Heart left ventricle (tissue), 16 donors: ENCODE data around the gene RNF38. TPM values are rescaled to one million over a fixed set of nuclear protein-coding genes. Genes with fewer than 3 reads are reported as not detected.

ENCODE experiments used
- ATAC-seq, 4 donors: fragments of 200-7000 bp; cut with Tn5 transposase; one replicate each; pipeline ENCODE4 v1.9.1; 2020 to 2022; ENCODE audit warnings: moderate library complexity in 4 of 4, mild to moderate bottlenecking in 3 of 4, moderate number of reproducible peaks in 1 of 4
- DNase-seq, 5 donors: peaks; one replicate each; pipeline ENCODE4 v3.0.0-alpha.2; 2020
- H3K27ac ChIP-seq, 12 donors: fragments of 200-600 bp; sonication (generic) in 4 of 12; one replicate each; pipeline versions ENCODE4 v1.5.0 to v1.8.0; 2016 to 2022; ENCODE audit warnings: mild to moderate bottlenecking in 2 of 12
- H3K27me3 ChIP-seq, 9 donors: fragments of 200-600 bp; sonication (generic) in 2 of 9; one replicate each; pipeline versions ENCODE4 v1.5.1 to v1.8.0; 2016 to 2022; ENCODE audit warnings: mild to moderate bottlenecking in 3 of 9
- H3K36me3 ChIP-seq, 9 donors: fragments of 200-600 bp; sonication (generic) in 2 of 9; one replicate each; pipeline versions ENCODE4 v1.5.0 to v1.8.0; 2018 to 2022; ENCODE audit warnings: mild to moderate bottlenecking in 2 of 9
- H3K4me1 ChIP-seq, 12 donors: fragments of 200-600 bp; sonication (generic) in 4 of 12; one replicate each; pipeline versions ENCODE4 v1.5.0 to v1.8.0; 2016 to 2022; ENCODE audit warnings: mild to moderate bottlenecking in 3 of 12
- H3K4me3 ChIP-seq, 12 donors: fragments of 200-600 bp; sonication (generic) in 4 of 12; one replicate each; pipeline versions ENCODE4 v1.5.0 to v1.8.0; 2017 to 2022; ENCODE audit warnings: mild to moderate bottlenecking in 9 of 12, moderate library complexity in 4 of 12
- H3K9me3 ChIP-seq, 12 donors: fragments of 200-600 bp; sonication (generic) in 4 of 12; one replicate each; pipeline versions ENCODE4 v1.5.0 to v1.8.0; 2016 to 2022; ENCODE audit warnings: mild to moderate bottlenecking in 1 of 12
- CTCF ChIP-seq, 12 donors: fragments of 200-600 bp; sonication (generic) in 4 of 12; IDR thresholded peaks; one replicate each; pipeline versions ENCODE4 v1.5.0 to v1.8.0; 2018 to 2022; ENCODE audit warnings: antibody characterized with exemption in 12 of 12, mild to moderate bottlenecking in 5 of 12
- POLR2A ChIP-seq, 2 donors: fragments of 450-650 bp; IDR thresholded peaks; one replicate each; pipeline ENCODE4 v1.6.1; 2017; ENCODE audit warnings: antibody characterized with exemption in 2 of 2, mild to moderate bottlenecking in 2 of 2, moderate library complexity in 2 of 2
- WGBS, 4 donors: extraction: QIAGEN DNeasy Blood & Tissue Kit in 2 of 4; methylation state at CpG; one replicate each; pipeline versions ENCODE4 v1.1.5 to v1.1.7; 2013 to 2018; 5-methylcytosine and 5-hydroxymethylcytosine counted together
- intact Hi-C, 10 donors: fragments of 100-400 bp; cut with DNase I; formaldehyde crosslinking; loops; one replicate each; pipeline versions ENCODE4 v1.11.1 to v1.14.2; 2022
- polyA plus RNA-seq, 2 donors: library from polyadenylated mRNA; stranded (reverse); fragments of 200-250 nt; gene quantifications; one replicate each; pipeline ENCODE4 v1.2.3, GENCODE V29; 2013
- total RNA-seq, 9 donors: library from RNA; depleted of rRNA in 2 of 9; stranded (reverse); fragments of >200 nt in 2 of 9; fragmentation: NEBNext Ultra II Directional in 3 of 9; extraction: Animal tissue kit (Norgen Biotek cat#: 25700) in 3 of 9; gene quantifications; one replicate each; pipeline versions ENCODE4 v1.1.0 to v1.2.4, GENCODE V29; 2016 to 2023
- donor health status: ischemic (EF 13 %, LVEDD 7.1; RV severe dilation, severe dysfunction).
- donor health status: healthy with polysubstance abuse.
- donor health status: DM: no; HTN: yes; CAD: no.
- donor health status: DM: no; HTN: no; CAD: no.
- donor health status: ischemic (EF 25% LVEDD 6.9; RV normal size, moderate dysfunction).
- donor health status: ischemic (EF 25% LVEDD 5.7; RV mildly dilated, moderate dysfunction).
- donor health status: healthy.
- donor health status: DM: yes; HTN: yes; CAD: no.
- donor health status: ischemic (EF 35%, LVEDD 5.7; RV mildly dilated, moderate dysfunction).
- donor health status: nonischemic (EF 11% LVEDD 7.7; RV severe dilation, severe dysfunction).
- donor health status: DM: yes; HTN: yes; CAD: no.
- donor health status: PGD.
- donor health status: ischemic (EF 29% LVEDD 5.4; RV normal size, mild dysfunction).
- donor health status: nonischemic (EF 23%, LVEDD 6.1; RV moderate dilation, normal function).

The RNF38 gene
- total and polyA plus RNA-seq, 11 donors, result 6.0 to 49.0 (median 30.2) TPM

DNA sequence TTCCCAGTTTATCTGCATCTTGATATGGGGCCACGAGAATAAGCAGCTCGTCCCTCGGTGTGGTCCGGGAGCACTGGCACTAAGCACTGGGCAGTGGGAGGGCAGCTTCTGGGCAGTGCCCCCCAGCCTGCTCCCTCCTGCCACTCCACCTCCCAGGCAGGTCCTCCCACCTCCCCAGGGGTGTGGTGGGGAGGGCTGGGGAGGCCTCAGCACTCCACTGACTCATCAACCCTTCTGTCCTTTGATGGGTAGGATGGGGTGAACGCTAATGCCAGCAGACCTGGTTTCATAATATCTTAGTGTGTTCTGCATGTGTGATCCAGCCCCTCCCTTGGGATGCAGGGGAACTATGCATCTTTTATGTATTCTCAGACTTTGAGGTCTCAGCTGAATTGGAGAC, 79.6 kb downstream of the RNF38 start:
- intact Hi-C loops, result loop anchor here in 5 of 10 donors (10.0 kb wide), 4 partner anchors 66 to 366 kb away; partner anchors contain the start of genes GNE (in 1 of the 5) and OR2S2 (in 1 of the 5)
- DNase-seq (no peak), ATAC-seq (no peak)

GRCh38 chr9:36319806-36320205, 80.3 kb downstream of the RNF38 start:
- Histone ChIP-seq H3K9me3 (peaks cover 0 to 2% (median 0%) of the 10 kb centered on the region in 12 donors), H3K36me3 (no peaks in the 10 kb centered on the region), H3K27me3 (no peaks in the 10 kb centered on the region), H3K4me3 (no peak overlapping the region), H3K4me1 (peaks cover 0 to 8% (median 0%) of the 10 kb centered on the region in 12 donors), H3K27ac (no peak overlapping the region)
- intact Hi-C loops, result loop anchor here in 5 of 10 donors (10.0 kb wide), 4 partner anchors 65 to 365 kb away; partner anchors contain the start of genes GNE (in 1 of the 5) and OR2S2 (in 1 of the 5)
- TF ChIP-seq POLR2A (IDR thresholded peaks at IDR 0.05) (no peak), CTCF (IDR thresholded peaks at IDR 0.05) (no peak)
- DNase-seq (no peak), ATAC-seq (no peak)
- WGBS, 4 donors, result 82 to 90% (median 86%) methylated on average over 6 of the region's 6 CpGs

More for the DNA sequence above, 79.6 kb downstream of the RNF38 start:
- Histone ChIP-seq H3K27me3 (no peaks in the 10 kb centered on the region), H3K36me3 (no peaks in the 10 kb centered on the region), H3K4me1 (peaks cover 0 to 8% (median 0%) of the 10 kb centered on the region in 12 donors), H3K4me3 (no peak overlapping the region), H3K9me3 (peaks cover 0 to 2% (median 0%) of the 10 kb centered on the region in 12 donors), H3K27ac (no peak overlapping the region)
- TF ChIP-seq CTCF (IDR thresholded peaks at IDR 0.05) (no peak), POLR2A (IDR thresholded peaks at IDR 0.05) (no peak)
- WGBS, 4 donors, result 56 to 77% (median 63%) methylated on average over 5 of the region's 5 CpGs

- intact Hi-C loops, result loop anchor here in 1 of 10 donors (10.0 kb wide), 1 partner anchor 214 kb away; no protein-coding TSS in a partner anchor
- Histone ChIP-seq H3K4me3 (no peak overlapping the region), H3K4me1 (peaks cover 0 to 8% (median 0%) of the 10 kb centered on the region in 12 donors), H3K27ac (no peak overlapping the region), H3K9me3 (peaks cover 0 to 2% (median 0%) of the 10 kb centered on the region in 12 donors), H3K36me3 (no peaks in the 10 kb centered on the region), H3K27me3 (no peaks in the 10 kb centered on the region)
- TF ChIP-seq POLR2A (IDR thresholded peaks at IDR 0.05) (no peak), CTCF (IDR thresholded peaks at IDR 0.05) (no peak)
- DNase-seq (no peak), ATAC-seq (no peak)
- 81 to 87% (median 86%) methylated on average over 7 of the region's 7 CpGs for WGBS, 4 donors
Observed at GRCh38 chr9:36319183-36319582, 80.9 kb downstream of the RNF38 start.

DNA sequence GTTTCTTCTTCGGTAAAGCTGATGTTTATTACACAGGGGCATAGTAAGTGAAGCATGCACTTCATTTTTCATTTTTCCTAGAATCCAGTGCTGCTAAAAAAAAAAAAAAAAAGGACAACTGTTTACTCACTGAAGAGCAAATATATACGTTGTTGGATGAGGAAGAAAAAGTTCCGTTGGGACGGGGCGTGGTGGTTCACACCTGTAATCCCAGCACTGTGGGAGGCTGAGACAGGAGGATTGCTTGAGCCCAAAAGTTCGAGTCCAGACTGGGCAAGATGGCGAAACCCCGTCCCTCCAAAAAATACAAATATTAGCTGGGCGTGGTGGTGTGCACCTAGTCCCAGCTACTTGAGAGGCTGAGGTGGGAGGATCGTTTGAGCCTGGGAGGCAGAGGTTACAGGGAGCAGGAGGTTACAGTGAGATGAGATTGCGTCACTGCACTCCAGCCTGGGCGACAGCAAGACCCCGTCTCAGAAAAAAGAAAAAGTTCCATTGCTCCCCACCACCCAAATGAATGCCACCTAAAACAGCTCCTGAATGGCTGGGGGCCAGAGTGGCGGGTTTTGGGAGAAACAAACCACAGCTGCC, 81.8 kb downstream of the RNF38 start:
- H3K27me3 ChIP-seq, result no peaks in the 10 kb centered on the region
- WGBS, 4 donors, result 80 to 88% (median 82%) methylated on average over 14 of the region's 14 CpGs

More for the DNA sequence above, 81.8 kb downstream of the RNF38 start:
- H3K36me3 ChIP-seq, result no peaks in the 10 kb centered on the region
- no peak for DNase-seq
- no peak overlapping the region for H3K27ac ChIP-seq
- no peak overlapping the region for H3K4me3 ChIP-seq
- peaks cover 0 to 2% (median 0%) of the 10 kb centered on the region in 12 donors for H3K9me3 ChIP-seq
- TF ChIP-seq POLR2A (IDR thresholded peaks at IDR 0.05), result no peak
- no peak for TF ChIP-seq CTCF (IDR thresholded peaks at IDR 0.05)
- intact Hi-C loops, result loop anchor here in 1 of 10 donors (10.0 kb wide), 1 partner anchor 214 kb away; no protein-coding TSS in a partner anchor
- peaks cover 0 to 8% (median 0%) of the 10 kb centered on the region in 12 donors for H3K4me1 ChIP-seq
- ATAC-seq, result no peak
